Activated T-helper 1 cell treated with anti-CD3 and anti-CD28 coated beads, Interleukin-2, amount 50 U/mL, for 16 hours (primary cell): ENCODE data around the gene CD69.
"Not testable (repeated sequence)": the region's sequence is repeated elsewhere in the genome, so short reads cannot be mapped to it uniquely, and the experiment has no call there.

Experiments used
- DNase-seq, 2 donors: peaks; one replicate each; pipeline ENCODE4 v3.0.0-alpha.2; 2020; ENCODE audit warnings: low read depth in 1 of 2, low spot score in 1 of 2

The CD69 gene

DNA sequence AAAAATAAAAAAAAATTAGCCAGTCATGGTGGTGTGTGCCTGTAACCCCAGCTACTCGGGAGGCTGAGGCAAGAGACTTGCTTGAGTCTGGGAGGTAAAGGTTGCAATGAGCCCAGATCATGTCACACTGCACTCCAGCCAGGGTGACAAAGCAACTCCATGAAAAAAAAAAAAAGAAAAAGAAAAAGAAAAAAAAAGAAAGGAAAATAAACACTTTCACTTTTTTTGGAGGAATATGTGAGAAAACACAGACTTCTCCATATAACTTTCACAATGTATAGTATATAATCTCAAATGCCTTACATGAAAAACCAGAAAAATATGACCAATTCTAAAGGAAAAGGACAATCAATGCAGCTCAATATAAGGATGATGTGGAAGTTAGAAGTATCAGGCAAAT, 36.7 kb downstream of the CD69 start:
- DNase-seq: no peak

GRCh38 chr12:9721394-9722092, 39.2 kb downstream of the CD69 start:
- no peak for DNase-seq

- no peak for DNase-seq
Observed at GRCh38 chr12:9719790-9720189, 40.9 kb downstream of the CD69 start.

- no peak for DNase-seq
Observed at GRCh38 chr12:9718968-9719367, 41.7 kb downstream of the CD69 start.

GRCh38 chr12:9717070-9717925, 43.4 kb downstream of the CD69 start:
- DNase-seq: no peak

GRCh38 chr12:9713032-9713558, 47.6 kb downstream of the CD69 start:
- not testable (repeated sequence) for DNase-seq

DNA sequence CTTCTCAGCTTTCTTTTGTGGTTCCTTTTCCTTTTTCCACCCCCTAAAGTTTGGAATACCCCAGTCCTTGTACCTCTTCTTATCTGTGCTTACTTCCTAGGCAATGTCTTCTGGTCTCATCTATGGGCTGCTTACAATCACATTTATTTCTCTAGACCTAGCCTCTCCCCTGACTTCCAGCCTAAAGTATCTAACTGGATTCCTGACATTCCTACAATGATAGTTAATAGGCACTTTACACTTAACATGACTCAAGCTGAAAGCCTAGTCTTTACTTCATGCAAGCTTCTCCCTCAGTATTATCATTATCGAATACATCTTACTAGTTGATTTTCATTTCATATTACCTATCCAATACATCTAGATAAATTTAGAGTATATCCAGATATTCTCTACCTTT, 49.0 kb downstream of the CD69 start:
- no peak for DNase-seq

GRCh38 chr12:9710584-9711375, 49.9 kb downstream of the CD69 start:
- no peak for DNase-seq

- DNase-seq: no peak
Observed at GRCh38 chr12:9708853-9709252, 51.8 kb downstream of the CD69 start.

GRCh38 chr12:9707864-9708808, 52.6 kb downstream of the CD69 start:
- DNase-seq: peak; percentile 19 to 44

DNA sequence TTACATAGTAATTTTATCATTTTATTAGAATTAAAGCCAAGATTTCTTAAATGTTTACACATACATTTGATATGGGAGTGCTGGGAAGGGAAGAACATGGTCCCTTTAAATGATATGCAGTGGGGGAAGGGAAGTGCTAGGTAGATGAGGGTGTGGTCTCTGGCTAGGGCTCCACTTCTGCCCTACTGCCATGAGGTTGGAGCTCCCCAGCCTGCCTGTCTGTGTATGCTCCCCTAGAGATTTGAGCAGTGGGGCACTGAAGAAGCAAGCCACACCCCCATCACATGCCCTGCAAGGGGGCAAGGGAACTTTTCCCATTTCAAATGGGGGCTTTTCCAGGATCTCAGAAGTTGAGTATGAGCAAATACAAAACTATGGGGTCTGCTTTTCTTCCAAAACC, 53.3 kb downstream of the CD69 start:
- DNase-seq: no peak

GRCh38 chr12:9706086-9706685, 54.5 kb downstream of the CD69 start:
- DNase-seq: no peak

GRCh38 chr12:9704561-9704960, 56.1 kb downstream of the CD69 start:
- not testable (repeated sequence) for DNase-seq
